Progenitor cell of endocrine pancreas (in vitro differentiated cells): ENCODE data around the gene PHF21A. TPM values are rescaled to one million over a fixed set of nuclear protein-coding genes. Genes with fewer than 3 reads are reported as not detected.

Experiments
- DNase-seq: peaks from one replicate; pipeline ENCODE4 v3.0.0; 2021; ENCODE audit warnings: low spot score; ENCODE audit not compliant: unreplicated experiment
- H3K27ac Mint-ChIP-seq: 2 replicates; pipeline ENCODE4 v1.8.0; 2021; ENCODE audit warnings: mild to moderate bottlenecking, moderate library complexity, mixed read lengths
- H3K27me3 Mint-ChIP-seq: 2 replicates; pipeline ENCODE4 v1.8.0; 2021; ENCODE audit warnings: mixed read lengths
- H3K36me3 Mint-ChIP-seq: 2 replicates; pipeline ENCODE4 v1.8.0; 2022; ENCODE audit warnings: mixed read lengths; ENCODE audit not compliant: insufficient read depth
- H3K4me1 Mint-ChIP-seq: 2 replicates; pipeline ENCODE4 v1.8.0; 2021; ENCODE audit warnings: low read depth, mixed read lengths
- H3K4me3 Mint-ChIP-seq: 2 replicates; pipeline ENCODE4 v1.8.0; 2021; ENCODE audit warnings: low read depth, mild to moderate bottlenecking, moderate library complexity, mixed read lengths
- H3K9me3 Mint-ChIP-seq: 2 replicates; pipeline ENCODE4 v1.8.0; 2021; ENCODE audit warnings: low read depth, mixed read lengths
- total RNA-seq: library from RNA; stranded (reverse); gene quantifications from 2 replicates; pipeline ENCODE4 v1.2.1, GENCODE V29; 2021
- TF ChIP-seq, protein P1 (sequence below): fragments of 200-600 bp; sonication (generic); IDR thresholded peaks from one replicate; pipeline ENCODE4 v1.5.0; 2021; ENCODE audit warnings: antibody characterized with exemption, mild to moderate bottlenecking; ENCODE audit not compliant: unreplicated experiment

PHF21A gene
- total RNA-seq, 1 donor from 2014 or later = 70.1 TPM

GRCh38 chr11:45959851-45960250 lies 161.4 kb downstream of the PHF21A start:
- Mint-ChIP-seq H3K4me3 (no peak overlapping the region), H3K27me3 (no peaks in the 10 kb centered on the region), H3K4me1 (no peaks in the 10 kb centered on the region), H3K27ac (no peak overlapping the region), H3K36me3 (peaks cover 25% of the 10 kb centered on the region), H3K9me3 (peaks cover 14% of the 10 kb centered on the region)
- DNase-seq = no peak
- TF ChIP-seq, protein P1, sequence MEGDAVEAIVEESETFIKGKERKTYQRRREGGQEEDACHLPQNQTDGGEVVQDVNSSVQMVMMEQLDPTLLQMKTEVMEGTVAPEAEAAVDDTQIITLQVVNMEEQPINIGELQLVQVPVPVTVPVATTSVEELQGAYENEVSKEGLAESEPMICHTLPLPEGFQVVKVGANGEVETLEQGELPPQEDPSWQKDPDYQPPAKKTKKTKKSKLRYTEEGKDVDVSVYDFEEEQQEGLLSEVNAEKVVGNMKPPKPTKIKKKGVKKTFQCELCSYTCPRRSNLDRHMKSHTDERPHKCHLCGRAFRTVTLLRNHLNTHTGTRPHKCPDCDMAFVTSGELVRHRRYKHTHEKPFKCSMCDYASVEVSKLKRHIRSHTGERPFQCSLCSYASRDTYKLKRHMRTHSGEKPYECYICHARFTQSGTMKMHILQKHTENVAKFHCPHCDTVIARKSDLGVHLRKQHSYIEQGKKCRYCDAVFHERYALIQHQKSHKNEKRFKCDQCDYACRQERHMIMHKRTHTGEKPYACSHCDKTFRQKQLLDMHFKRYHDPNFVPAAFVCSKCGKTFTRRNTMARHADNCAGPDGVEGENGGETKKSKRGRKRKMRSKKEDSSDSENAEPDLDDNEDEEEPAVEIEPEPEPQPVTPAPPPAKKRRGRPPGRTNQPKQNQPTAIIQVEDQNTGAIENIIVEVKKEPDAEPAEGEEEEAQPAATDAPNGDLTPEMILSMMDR = no peak

DNA sequence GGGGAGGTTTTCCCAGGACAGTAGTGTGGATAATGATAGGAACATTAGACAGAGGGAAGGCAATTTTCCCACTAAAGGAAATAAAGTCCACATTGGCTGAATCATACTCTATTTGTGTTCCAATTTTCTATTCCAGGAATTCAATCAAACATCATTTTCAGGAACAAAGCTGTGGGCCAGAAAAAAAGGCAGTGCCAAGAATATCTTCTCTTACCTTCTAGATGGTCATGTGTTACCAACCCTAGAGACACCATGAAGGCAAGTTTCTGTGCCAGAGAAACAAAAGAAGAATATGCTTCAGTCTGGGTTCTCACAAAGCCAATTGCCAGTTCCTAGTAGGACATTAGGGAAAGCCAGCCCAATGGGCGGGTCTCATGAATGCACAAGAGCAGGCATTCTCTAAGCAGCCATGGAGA lies 171.3 kb downstream of the PHF21A start:
- Mint-ChIP-seq H3K27me3 (no peaks in the 10 kb centered on the region), H3K4me1 (no peaks in the 10 kb centered on the region), H3K27ac (no peak overlapping the region), H3K4me3 (no peak overlapping the region), H3K36me3 (peaks cover 14% of the 10 kb centered on the region), H3K9me3 (no peaks in the 10 kb centered on the region)
- DNase-seq = no peak
- TF ChIP-seq, protein P1 = no peak

DNA sequence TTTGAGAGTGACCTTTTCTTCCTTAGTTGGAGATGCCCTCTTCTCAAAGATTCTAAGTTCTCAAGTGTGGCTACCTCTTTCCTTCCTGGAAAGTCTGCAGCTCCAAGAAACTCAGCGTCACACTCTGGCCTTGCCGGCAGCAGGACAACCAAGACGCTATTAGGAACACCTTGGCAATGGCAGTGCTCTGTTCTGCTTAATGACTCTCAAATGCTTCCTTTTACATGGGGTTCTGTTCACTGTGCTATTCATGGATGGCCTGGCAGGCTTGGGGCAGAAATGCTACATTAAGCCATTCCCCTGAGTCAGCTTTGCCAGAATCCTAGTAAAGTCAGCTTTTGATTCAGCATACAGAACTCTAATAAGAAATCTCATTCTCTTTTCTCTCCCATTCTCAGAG lies 172.9 kb downstream of the PHF21A start:
- Mint-ChIP-seq H3K9me3 (no peaks in the 10 kb centered on the region), H3K4me1 (no peaks in the 10 kb centered on the region), H3K27ac (no peak overlapping the region), H3K4me3 (no peak overlapping the region), H3K36me3 (peaks cover 16% of the 10 kb centered on the region), H3K27me3 (no peaks in the 10 kb centered on the region)
- TF ChIP-seq, protein P1 = no peak
- DNase-seq = no peak

GRCh38 chr11:45947885-45948284 lies 173.4 kb downstream of the PHF21A start:
- no peak overlapping the region for H3K27ac Mint-ChIP-seq
- no peak overlapping the region for H3K4me3 Mint-ChIP-seq
- DNase-seq = no peak
- peaks cover 15% of the 10 kb centered on the region for H3K36me3 Mint-ChIP-seq
- H3K4me1 Mint-ChIP-seq = no peaks in the 10 kb centered on the region
- TF ChIP-seq, protein P1 = no peak
- no peaks in the 10 kb centered on the region for H3K27me3 Mint-ChIP-seq
- H3K9me3 Mint-ChIP-seq = no peaks in the 10 kb centered on the region

DNA sequence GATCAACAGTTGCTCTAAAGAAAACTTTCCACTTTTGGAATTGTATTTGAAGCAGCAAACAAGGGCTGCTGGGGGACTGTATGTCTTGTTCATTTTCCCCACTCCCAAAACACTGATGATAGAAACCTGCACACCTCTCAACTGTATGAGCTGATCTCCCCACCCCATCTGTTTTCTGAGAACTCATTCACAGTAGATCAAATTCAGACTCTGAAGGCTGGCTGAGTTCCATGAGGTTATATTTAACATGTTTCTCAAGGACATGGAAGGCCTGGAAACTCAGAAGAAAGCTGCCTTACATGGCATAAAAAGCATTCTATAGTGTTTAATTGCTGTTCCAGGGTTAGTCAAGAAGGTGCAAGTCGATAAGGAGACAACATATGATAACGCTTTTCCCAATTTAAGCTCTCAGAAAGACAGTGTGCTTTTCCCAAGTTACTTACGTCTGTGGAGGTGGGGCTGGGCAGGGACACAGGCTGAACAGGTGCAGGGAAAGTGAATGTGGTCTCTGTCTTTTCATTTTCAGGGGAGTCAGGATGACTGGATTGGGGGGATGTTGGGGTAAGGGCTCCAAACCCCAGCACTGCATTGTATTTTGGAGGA lies 175.8 kb downstream of the PHF21A start:
- no peak overlapping the region for H3K4me3 Mint-ChIP-seq
- no peaks in the 10 kb centered on the region for H3K9me3 Mint-ChIP-seq
- TF ChIP-seq, protein P1 = no peak
- H3K27me3 Mint-ChIP-seq = no peaks in the 10 kb centered on the region
- H3K36me3 Mint-ChIP-seq = peaks cover 16% of the 10 kb centered on the region
- no peak overlapping the region for H3K27ac Mint-ChIP-seq
- DNase-seq = no peak
- H3K4me1 Mint-ChIP-seq = no peaks in the 10 kb centered on the region
